ENCODE results near the gene UBE3B. TPM values are rescaled to one million over a fixed set of nuclear protein-coding genes. Genes with fewer than 3 reads are reported as not detected.
"Not testable (repeated sequence)": the region's sequence is repeated elsewhere in the genome, so short reads cannot be mapped to it uniquely, and the experiment has no call there.

Gene UBE3B
- total RNA-seq, 1 experiment from 2014 or later, result 53.4 TPM

- no peak for DNase-seq (ENCODE audit: low spot score)
Observed at GRCh38 chr12:109450980-109451379, 26.5 kb upstream of the UBE3B start.

- no peak for DNase-seq (ENCODE audit: low spot score)
Observed at GRCh38 chr12:109451400-109451799, 26.0 kb upstream of the UBE3B start.

GRCh38 chr12:109452489-109452888 is 24.9 kb upstream of the UBE3B start:
- no peak for DNase-seq (ENCODE audit: low spot score)

DNA sequence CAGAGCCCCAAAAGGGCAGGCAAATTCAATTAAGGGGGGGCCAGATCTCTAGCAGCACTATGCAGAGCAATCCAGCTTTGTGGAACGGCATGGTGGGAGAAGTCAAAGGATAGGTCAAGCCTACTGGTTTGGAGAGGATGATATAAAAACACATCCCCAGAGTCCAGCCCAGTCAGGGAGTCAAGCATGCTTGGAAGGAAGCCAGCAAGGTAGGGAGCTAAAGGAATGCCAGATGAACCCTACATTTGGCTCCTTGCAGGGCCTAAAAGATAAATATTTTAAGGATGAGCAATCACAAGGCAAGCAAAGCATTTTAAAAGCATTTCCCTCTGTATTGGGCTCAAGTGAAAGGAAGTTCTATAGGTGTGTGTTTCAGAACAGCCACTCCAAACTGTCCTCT is 21.7 kb upstream of the UBE3B start:
- no peak for DNase-seq (ENCODE audit: low spot score)

DNA sequence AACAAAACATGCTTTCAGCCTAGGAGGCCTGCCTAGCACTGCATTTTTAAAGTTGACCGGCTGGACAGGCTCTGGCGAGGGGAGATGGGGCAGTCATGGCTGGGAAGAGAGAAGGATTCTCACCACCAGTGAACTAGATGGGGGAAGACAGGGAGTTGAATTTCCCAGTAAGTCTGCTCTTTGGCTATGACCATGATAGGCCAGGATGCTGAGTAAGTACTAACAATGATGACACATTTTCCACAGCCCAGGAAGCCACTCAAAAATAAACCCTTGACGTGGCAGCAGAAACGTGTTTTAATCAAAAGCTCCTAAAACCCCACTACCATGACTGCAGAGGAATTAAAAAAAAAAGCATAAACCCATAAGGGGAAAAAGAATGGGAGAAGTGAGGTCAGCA is 19.3 kb upstream of the UBE3B start:
- DNase-seq (ENCODE audit: low spot score), result no peak

DNA sequence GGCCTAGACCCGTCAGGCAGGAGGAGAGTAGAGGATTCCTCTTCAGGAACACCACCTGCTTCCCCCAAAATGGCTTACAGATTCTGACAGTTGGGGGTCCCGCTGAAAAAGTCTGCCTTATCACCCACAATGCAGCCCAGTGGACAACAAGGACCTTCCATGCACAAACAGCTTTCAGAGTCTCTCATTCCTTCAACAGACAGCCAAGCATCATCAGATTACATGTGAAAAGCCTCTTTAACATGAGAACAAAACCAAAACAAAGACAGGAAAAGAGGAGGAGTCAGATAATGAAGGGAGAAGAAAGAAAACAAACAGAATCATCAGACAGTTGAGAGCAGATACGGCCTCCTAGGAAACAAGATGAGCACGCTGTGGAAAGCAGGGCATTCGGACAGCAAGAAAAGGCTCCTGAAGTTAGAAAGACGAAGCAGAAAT is 18.6 kb upstream of the UBE3B start:
- DNase-seq (ENCODE audit: low spot score), result no peak

GRCh38 chr12:109459247-109459646 is 18.2 kb upstream of the UBE3B start:
- DNase-seq (ENCODE audit: low spot score), result no peak

DNA sequence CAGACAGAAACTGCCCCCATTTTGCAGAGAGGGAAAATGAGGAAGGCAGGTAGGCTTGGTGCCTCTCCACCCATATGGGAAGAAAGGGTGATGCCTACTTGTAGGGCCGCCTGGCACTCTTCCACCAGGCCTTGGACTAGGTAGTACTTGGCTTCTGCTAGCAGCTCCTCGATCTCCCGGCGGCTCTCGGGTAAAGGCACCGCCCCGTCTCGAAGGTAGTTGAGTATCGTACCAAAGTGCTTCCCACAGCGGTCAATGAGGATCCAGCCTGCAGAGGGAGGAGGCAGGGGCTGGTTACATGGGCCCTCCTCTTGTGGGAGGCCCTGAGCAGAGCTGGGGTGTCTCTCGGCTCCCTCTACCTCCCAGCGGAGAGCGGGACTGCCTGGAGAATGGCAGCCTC is 16.9 kb upstream of the UBE3B start:
- no peak for DNase-seq (ENCODE audit: low spot score)

DNA sequence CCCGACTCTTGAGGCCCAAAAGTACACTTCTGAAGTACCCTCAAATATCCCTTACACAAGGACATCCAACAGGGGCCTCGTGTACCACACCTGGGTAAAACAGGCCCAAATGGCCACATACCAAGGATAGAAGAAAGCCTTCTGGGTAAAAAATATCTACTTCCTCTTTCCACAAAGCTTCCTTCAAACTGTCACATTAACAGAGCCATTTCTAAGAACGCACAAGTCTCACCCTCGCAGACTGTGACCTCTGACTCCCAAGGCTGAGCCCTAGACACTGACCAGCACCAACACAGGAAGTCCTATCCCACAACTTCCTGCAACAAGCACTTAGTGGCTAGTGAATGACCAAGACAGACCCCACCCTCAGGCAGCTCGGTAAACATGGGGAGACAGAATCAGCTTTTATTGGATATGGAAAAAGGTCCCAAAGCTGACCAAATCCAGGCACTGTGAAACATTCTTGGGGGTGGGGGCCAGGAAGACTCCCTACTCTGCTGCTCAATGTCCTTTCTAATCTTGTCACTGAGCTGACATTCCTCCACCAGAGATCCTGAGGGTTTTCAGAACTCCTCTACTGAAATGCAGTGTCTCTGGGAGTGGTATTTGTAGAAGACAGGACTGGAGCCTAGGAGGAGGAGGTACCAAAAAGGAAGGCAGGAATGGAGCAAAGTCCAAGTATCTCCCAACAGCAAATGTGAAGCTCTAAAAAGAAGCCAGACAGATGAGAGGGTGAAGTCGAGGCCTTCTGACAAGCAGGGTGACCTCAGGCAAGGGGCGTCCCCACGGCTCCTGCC is 16.2 kb upstream of the UBE3B start:
- DNase-seq (ENCODE audit: low spot score), result peak; percentile 65

GRCh38 chr12:109461846-109462756 is 15.3 kb upstream of the UBE3B start:
- peak; percentile 87 for DNase-seq (ENCODE audit: low spot score)

DNA sequence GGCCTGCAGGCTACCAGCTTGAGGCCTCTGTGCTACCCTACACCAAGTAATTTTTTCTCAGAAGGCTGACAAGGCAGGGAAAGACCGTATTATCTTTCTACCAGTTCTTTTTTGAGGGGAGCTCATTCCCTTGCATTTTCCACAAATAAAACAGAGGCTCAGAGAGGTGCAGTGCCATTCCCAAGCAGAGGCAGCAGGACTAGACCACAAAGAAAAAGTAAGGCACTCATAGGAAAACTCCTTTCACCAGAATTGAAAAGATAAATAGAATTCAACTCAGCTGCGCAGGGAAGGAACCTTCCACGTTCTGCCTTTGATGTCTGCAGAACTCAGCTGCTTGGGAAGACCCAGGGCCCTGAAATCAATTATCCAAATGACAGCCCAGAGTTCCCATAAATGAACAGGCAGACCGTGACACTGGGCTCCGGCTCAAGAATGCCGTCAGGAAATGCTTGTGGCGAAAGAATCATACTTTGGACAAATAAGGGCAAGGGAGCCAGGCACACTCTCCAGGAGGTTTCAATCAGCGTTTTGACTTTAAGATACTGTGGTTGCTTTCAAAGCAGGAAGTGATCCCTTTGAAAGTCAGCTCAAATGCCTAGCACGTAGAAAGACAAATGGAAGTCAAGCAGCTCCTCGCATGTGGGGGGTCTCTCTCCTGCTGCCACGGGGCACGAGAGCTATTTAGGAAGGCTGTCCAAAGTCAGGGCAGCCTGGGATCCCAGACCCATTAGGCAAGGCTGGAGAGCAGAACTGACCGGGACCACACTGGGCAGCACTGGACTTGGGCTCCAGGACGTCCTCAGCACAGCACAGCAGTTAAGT is 14.4 kb upstream of the UBE3B start:
- peak; percentile 98 for DNase-seq (ENCODE audit: low spot score)

DNA sequence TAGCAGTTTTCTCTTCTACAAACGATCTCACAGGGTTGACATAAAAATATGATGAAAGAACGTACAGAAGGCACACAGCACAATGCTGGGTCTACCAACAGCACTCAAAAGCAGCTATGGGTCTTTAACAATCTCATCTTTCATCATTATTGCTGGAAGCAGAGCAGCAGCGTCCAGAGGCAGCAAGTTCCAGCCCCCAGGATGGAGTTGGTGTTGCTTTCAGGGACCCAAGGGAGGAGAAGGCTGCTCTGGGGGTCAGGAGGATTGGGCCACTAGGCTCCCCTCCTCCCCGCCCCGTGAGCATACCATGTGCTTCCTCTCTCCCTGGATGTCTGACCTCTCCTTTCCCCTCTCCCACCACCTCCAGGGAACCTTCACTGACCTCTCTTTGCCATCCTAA is 13.7 kb upstream of the UBE3B start:
- peak; percentile 20 for DNase-seq (ENCODE audit: low spot score)

DNA sequence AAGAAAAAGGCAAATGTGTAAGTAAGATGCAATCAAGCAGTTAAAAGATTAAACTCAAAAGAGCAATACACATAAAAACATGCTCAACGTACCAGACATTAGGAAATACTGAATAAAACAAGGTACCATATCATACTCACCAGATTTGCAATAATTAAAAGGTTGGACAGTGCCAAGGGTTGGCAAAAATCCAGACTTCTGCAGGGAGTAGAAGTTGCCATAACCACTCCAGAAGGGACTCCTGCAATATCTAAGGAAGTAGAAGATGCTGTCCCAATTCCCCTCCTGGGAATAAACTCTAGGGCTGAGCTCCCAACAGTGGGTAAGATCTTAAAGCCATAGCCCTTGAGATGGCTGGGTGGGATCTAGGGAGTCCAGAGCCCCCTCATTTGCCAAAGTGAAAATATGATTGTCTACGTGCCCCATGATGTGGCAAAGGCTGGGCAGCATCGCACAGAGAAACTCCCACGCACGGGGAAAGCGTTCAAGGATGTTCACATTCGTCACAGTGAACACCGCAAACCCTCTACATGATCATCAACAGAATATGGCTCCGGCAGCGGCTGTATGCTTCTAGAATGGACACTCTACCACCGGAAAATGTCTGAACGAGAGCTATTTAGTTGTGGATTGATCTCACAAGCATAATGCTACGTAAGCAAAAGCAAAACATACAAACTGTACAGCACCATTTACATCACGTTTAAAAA is 12.6 kb upstream of the UBE3B start:
- DNase-seq (ENCODE audit: low spot score), result no peak

GRCh38 chr12:109466305-109466704 is 11.1 kb upstream of the UBE3B start:
- no peak for DNase-seq (ENCODE audit: low spot score)

GRCh38 chr12:109466821-109467220 is 10.6 kb upstream of the UBE3B start:
- no peak for DNase-seq (ENCODE audit: low spot score)

- DNase-seq (ENCODE audit: low spot score), result no peak
Observed at GRCh38 chr12:109467978-109468676, 9.3 kb upstream of the UBE3B start.

- no peak for DNase-seq (ENCODE audit: low spot score)
Observed at GRCh38 chr12:109469517-109469916, 7.9 kb upstream of the UBE3B start.

DNA sequence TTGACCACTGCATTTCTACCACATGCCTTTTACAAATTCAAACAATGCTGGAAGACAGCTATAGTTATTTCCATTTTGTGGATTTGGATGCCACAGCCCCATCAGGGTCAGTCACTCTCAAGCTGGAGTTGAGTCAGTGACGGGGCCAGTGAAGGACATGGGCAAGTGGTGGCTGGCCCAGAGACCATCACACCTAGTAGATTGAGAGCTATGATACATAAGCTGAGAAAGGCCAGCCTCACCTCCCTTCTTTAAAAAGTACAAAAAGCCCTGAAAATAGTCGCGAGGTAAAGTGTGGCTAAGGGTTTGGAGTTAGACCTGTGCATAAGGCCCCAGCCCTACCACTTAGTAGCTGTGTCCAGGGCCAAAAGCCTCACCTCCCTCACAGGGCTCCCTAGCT is 4.4 kb upstream of the UBE3B start:
- no peak for DNase-seq (ENCODE audit: low spot score)

GRCh38 chr12:109473526-109474270 is 3.7 kb upstream of the UBE3B start:
- DNase-seq (ENCODE audit: low spot score), result not testable (repeated sequence)

DNA sequence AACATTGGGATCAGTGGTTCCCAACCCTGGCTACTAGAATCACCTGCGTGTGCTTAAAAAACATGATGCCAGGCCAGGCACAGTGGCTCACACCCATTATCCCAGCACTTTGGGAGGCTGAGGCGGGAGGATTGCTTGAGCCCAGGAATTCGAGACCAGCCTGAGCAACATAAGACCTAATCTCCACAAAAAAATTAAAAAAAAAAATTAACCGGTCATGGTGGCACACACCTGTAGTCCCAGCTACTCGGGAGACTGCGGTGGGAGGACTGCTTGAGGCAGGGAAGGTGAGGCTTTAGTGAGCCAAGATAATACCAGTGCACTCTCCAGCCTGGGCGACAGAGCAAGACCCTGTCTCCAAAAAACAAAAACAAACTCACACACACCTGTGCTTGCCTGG is 2.3 kb upstream of the UBE3B start:
- no peak for DNase-seq (ENCODE audit: low spot score)

All from H4 (cell line).